ENCODE results near the gene RELT.

Gene RELT

DNA sequence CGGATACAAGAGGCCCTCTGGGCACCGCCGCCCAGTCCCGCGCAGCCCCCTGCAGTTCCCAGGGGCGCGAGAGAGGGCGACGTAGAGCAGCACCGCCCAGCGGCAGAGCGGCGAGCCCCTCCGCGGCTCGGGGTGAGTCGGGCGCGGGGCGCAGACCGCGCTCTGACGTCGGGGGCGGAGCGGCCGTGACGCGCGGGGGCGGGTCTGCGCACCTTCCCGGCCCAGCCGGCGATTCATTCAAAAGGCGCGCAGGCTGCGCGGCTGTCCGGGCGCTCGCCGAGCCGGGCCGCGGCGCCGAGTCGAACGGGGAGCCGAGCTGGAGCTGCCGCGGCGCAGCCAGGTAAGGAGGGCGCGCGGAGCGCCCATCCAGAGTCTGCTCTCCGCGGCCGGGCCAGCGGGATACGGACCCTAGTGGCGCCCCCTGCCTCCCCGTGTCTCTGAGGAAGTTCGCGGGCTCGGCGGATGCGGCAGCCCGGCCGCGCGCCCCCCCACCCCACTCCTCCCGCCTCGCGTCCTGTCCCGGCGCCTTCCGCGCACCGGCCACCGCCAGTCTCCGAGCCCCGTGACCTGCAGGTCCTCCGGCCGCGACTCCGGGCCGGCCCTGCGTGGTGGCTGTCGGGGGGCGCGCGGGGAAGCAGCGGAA lies at the start of gene RELT:
TSS of gene RELT (plus strand) at position 240 of the 643 bp plus-strand sequence. CDS start 12,738 bp downstream, outside the sequence.
- DNase-seq (ENCODE audit: low read depth) = peak; percentile 90

DNA sequence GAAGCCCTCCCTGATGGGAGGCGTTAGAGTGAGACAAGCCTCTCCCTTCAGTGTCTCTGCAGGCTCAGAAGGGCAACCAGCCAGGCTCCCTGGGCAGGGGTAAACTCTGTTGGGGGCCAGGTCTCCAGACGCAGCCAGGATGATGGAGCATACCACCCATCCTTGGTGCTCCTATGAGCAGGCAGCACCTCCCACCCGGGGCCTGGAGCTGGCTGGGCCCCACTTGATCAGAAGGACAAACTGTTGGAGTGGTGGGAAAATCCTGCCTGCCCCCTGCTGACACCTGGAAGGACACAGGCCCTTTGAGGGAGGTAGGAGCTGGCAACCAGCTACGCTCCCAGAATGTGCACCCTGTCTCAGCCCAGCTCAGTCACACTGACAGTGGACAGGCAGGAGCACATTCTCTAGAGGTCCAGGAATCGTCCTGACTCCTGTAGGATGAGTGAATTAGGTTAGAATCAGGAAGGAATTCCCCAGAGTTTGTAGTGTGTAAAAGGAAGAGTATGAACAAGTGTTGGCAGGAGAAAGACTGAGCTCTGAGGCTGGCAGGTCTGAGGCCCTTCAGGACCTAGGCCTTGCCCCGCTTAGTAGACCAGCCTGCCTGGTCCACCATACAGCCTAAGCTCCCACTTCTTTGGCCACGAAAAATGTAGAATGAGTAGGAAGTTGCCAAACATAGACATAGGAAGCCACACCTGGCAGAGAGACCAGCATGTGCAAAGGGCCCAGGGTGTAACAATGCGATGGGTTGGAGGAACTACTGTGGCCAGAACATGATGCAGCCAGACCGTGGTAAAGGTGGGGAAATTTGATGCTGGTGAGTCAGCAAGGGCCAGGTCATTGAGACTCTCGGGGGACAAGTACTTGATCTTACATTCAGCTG lies 49.0 kb upstream of the RELT start:
- no peak for DNase-seq (ENCODE audit: low read depth)

- DNase-seq (ENCODE audit: low read depth) = no peak
These were observed 48.3 kb upstream of the RELT start for GRCh38 chr11:73327812-73328364.

- DNase-seq (ENCODE audit: low read depth) = no peak
These were observed 45.6 kb upstream of the RELT start for GRCh38 chr11:73330569-73331093.

DNA sequence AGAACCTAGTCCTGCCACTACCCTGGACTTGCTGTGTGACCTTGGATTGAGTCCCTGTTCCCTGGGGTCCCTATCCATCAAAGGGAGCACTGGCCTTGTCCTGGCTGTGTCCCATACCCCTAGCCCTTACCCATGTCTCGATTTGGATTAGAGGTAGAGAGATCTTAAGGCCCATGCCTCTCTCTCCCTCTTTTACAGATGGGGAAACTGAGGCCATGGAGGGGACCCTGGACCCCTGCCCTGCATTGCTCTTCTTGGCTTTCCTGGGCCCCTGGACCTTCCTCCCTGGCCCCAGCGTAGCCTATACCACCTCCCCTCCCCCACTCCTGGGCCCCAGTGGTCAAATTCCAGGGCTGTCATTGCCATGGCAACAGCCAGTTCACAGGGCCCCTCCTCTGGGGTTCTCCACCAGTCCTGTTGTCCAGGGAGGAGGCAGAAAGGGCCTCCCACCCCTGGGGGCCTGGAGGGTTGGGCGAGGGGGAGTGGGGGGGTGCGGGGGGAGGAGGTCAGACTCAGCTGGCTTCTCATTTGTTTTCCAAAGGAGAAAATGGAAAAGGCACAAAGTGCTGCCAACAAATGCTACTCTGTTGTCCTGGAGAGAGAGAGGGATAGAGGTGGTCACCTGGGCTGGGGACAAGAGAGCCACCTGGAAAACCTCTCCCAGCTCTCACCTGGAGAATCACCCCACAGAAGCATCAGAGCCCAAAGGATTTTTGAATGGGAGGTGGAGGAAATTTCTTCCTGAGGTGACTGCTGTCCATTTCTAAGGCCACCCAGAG lies 44.9 kb upstream of the RELT start:
- DNase-seq (ENCODE audit: low read depth) = no peak

DNA sequence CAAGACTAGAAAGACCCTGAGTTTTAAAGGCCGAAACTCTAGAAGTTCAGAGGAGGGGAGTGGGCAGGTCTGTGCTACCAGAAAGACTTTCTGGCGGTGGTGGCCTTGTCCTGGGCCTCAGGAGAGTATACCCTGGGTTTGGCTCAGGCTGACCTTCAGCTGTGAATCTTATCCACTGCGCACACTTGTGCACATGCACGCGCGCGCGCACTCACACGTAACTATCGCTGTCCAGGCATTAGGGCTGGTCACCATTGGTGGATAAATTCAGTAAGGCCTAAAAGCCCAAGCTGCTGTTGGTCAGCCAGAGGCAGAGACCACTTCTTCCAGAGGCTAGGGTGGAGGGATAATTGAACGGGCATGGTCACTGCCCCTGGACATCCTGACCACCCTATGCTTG lies 43.0 kb upstream of the RELT start:
- DNase-seq (ENCODE audit: low read depth) = no peak

- DNase-seq (ENCODE audit: low read depth) = no peak
These were observed 42.4 kb upstream of the RELT start for GRCh38 chr11:73333640-73334383.

DNA sequence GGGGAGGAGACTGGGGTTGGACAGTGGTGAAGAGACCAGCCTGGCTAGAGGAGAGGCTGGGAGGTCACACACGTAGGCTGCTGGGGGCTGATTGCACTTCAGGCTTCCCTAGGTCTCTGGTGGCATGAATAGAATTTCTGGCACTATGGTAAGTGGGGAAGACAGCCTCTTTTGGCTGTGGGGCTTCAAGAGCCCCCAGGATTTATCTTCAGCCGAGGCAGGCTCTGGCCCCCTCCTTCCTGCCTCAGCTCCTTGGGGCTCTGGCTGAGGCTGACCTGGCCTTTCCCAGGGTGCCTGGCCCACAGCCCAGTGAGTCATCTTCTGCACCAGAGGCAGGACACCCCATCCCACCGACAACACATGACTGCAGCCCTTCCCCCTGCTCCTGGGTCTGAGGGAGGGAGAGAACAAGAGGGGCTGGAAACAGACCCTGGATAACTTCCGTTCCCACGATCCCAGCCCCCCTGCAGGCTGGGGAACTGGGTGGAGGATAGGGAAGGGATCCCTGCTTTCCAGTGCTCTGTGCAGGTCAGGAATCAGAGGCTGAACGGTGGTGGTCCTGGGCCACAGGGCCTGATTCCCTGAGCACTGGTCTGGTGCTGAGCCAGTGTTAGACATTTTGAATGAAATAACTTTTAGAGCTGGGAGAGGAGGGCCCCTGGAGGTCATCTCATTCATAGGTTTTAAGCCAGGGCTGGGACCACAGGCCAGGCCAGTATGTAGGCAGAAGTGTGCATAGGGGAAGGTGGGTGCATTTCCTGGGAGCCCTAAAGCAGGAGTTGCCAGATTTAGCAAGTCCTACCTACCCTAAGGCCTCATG lies 41.6 kb upstream of the RELT start:
- DNase-seq (ENCODE audit: low read depth) = no peak

- peak; percentile 76 for DNase-seq (ENCODE audit: low read depth)
These were observed 40.8 kb upstream of the RELT start for GRCh38 chr11:73335204-73335923.

- no peak for DNase-seq (ENCODE audit: low read depth)
These were observed 38.4 kb upstream of the RELT start for GRCh38 chr11:73337846-73338245.

DNA sequence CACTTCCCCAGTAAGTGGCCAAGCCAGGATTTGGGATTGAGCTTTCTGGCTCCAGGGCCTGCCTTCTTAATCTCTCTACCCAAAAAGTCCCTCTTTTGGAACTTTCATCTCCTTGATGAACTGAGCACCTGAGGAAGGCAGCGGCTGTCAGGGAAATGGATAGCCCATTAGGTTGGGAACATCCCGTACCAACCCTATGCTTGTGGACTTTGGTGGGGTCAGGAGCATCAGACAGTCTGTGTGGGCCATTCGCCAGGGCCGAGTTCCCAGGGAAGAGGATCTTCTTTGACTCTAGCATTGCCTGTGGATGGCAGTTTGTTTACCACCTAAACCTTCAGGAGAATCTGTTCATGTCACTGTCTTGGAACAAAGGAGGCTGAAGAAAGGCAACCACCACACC lies 37.9 kb upstream of the RELT start:
- no peak for DNase-seq (ENCODE audit: low read depth)

- no peak for DNase-seq (ENCODE audit: low read depth)
These were observed 36.0 kb upstream of the RELT start for GRCh38 chr11:73340164-73340563.

DNA sequence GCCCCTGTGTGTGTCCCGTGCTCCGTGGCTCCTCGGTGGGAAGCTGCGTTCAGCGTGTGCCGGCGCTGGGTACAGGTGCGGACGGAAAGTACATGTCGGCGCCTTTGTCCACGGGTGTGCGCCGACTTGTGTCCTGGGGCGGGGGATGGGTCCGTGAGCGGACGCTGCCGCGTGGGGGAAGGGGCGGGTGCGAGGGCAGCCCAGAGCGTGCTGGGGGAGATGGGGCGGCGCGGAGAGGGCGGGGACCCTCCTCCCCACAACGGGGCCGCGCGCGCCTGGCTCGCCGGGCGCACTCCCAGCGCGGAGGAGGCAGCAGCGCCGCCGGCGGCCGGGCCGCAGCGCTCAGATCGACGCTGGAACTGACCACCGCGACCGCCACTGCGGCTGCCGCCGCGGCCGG lies 33.6 kb upstream of the RELT start:
- no peak for DNase-seq (ENCODE audit: low read depth)

DNA sequence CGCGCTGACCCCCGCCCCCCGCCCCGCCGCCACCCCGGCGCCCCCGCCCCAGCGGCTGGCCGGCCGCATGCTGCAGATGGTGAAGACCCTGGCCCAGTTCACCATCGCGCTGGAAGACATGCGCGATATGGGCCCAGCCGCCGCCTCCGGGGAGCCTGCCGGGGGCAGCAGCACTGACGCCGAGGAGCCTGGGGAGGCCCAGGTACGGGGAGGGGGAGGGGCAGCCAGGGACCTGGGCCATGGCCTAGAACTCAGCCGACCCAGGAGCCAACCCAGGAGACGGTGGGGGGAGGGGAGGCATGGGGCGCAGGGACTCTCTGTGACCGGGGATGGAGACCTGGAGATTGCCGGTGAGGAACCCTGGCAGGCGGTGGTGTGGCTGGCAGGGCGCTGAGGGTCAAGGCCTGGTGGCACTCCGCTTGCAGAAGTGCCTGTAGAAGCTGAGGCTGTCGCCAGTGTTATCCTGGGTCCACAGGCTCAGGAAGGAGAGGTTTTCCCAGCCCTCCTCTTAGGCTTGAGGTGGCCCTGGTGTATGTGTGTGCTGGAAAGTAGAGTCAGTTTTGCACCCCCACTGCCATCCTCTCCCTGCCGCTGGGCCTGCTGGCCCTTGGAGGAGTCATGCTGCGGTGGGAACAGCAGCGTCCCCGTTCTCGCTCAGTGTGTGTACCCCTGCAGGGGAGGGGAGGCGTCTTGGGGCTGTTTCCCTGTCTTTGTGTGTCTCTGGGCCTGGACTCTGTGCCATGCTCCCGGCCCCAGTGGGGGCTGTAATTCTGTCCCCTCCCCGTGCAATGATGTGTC lies 32.9 kb upstream of the RELT start:
- DNase-seq (ENCODE audit: low read depth) = no peak

- no peak for DNase-seq (ENCODE audit: low read depth)
These were observed 32.0 kb upstream of the RELT start for GRCh38 chr11:73344191-73344607.

DNA sequence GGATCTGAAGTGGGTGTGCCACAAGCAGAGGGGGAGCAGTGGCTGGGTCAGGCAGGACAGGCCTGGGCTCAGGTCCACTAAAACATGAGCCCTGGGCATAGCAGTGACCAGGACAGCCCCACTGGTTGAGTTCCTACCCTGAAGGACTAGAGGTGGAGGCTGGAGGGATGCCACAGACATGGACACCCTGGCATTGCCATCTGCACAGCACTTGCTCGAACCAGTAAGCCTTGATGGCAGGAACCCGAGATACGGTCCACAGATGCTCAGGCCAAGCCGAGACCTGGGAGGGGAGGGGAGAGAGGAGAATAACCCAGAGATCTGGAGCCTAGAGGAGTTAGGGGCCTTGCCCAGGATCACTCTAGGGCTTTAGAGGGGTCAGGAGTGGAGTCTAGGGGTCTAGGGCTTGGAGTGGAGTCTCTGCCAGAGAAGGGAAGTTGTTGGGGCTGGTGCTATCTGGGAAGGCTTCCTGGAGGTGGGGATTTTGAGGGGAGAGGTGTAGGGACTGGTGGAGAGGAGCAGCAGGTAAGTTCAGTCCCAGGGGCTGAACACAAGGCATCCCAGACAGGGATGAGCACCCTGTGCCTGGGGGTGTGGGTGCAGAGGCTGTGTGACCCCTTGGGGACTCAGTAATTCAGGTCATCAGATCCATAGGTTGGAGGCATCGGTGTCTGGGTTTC lies 30.6 kb upstream of the RELT start:
- DNase-seq (ENCODE audit: low read depth) = no peak

- DNase-seq (ENCODE audit: low read depth) = no peak
These were observed 29.8 kb upstream of the RELT start for GRCh38 chr11:73346186-73346935.

DNA sequence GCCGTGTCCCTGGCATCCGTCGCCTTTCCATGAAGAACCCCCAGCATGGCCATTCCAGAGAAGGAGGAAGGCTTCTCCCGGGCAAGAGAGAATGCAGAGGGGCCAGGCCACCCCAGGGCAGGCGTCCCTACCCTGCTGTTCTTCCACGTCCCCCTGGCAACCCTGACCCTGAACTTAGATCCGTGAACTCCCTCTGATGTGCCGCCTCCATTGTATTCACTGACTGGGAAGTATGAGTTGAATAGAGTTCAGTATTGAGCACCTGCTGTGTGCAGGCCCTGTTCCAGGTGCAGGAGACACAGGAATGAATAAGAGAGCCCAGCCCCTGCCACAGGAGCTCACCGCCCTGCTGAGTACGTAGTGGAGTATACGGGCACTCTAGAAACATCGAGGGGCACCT lies 29.1 kb upstream of the RELT start:
- no peak for DNase-seq (ENCODE audit: low read depth)
